ENCODE measurements around the gene SLK. TPM values are rescaled to one million over a fixed set of nuclear protein-coding genes. Genes with fewer than 3 reads are reported as not detected.

The SLK gene
- total and polyA plus RNA-seq, 2 of the 13 experiments (the other 11 are each of a cell fraction or from before 2014, with no cell fraction given) = 3.4 to 22.8 TPM

- no peak for TF ChIP-seq PRDM10 (CRISPR knock-in tag; IDR thresholded peaks at IDR 0.05; ENCODE audit: low read depth)
- no peak for TF ChIP-seq ZBTB42 (CRISPR knock-in tag; IDR thresholded peaks at IDR 0.05)
- TF ChIP-seq, protein P1, sequence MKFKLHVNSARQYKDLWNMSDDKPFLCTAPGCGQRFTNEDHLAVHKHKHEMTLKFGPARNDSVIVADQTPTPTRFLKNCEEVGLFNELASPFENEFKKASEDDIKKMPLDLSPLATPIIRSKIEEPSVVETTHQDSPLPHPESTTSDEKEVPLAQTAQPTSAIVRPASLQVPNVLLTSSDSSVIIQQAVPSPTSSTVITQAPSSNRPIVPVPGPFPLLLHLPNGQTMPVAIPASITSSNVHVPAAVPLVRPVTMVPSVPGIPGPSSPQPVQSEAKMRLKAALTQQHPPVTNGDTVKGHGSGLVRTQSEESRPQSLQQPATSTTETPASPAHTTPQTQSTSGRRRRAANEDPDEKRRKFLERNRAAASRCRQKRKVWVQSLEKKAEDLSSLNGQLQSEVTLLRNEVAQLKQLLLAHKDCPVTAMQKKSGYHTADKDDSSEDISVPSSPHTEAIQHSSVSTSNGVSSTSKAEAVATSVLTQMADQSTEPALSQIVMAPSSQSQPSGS (CRISPR knock-in tag; IDR thresholded peaks at IDR 0.05) = 0 out of 2 replicates have a peak, but pooled peaks have one; percentile 15
- TF ChIP-seq DNMT1 (CRISPR knock-in tag; IDR thresholded peaks at IDR 0.05) = peak; percentile 62; the same call in 1 of the 2 replicates
- 0 out of 2 replicates have a peak, but pooled peaks have one; percentile 82 for TF ChIP-seq ZNF546 (CRISPR knock-in tag; conservative IDR thresholded peaks at IDR 0.05)
- 0 out of 2 replicates have a peak, but pooled peaks have one; percentile 36 for TF ChIP-seq WIZ (CRISPR knock-in tag; IDR thresholded peaks at IDR 0.05)
- TF ChIP-seq, protein P2, sequence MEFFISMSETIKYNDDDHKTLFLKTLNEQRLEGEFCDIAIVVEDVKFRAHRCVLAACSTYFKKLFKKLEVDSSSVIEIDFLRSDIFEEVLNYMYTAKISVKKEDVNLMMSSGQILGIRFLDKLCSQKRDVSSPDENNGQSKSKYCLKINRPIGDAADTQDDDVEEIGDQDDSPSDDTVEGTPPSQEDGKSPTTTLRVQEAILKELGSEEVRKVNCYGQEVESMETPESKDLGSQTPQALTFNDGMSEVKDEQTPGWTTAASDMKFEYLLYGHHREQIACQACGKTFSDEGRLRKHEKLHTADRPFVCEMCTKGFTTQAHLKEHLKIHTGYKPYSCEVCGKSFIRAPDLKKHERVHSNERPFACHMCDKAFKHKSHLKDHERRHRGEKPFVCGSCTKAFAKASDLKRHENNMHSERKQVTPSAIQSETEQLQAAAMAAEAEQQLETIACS (CRISPR knock-in tag; IDR thresholded peaks at IDR 0.05) = peak; percentile 97
- TF ChIP-seq, protein P3, sequence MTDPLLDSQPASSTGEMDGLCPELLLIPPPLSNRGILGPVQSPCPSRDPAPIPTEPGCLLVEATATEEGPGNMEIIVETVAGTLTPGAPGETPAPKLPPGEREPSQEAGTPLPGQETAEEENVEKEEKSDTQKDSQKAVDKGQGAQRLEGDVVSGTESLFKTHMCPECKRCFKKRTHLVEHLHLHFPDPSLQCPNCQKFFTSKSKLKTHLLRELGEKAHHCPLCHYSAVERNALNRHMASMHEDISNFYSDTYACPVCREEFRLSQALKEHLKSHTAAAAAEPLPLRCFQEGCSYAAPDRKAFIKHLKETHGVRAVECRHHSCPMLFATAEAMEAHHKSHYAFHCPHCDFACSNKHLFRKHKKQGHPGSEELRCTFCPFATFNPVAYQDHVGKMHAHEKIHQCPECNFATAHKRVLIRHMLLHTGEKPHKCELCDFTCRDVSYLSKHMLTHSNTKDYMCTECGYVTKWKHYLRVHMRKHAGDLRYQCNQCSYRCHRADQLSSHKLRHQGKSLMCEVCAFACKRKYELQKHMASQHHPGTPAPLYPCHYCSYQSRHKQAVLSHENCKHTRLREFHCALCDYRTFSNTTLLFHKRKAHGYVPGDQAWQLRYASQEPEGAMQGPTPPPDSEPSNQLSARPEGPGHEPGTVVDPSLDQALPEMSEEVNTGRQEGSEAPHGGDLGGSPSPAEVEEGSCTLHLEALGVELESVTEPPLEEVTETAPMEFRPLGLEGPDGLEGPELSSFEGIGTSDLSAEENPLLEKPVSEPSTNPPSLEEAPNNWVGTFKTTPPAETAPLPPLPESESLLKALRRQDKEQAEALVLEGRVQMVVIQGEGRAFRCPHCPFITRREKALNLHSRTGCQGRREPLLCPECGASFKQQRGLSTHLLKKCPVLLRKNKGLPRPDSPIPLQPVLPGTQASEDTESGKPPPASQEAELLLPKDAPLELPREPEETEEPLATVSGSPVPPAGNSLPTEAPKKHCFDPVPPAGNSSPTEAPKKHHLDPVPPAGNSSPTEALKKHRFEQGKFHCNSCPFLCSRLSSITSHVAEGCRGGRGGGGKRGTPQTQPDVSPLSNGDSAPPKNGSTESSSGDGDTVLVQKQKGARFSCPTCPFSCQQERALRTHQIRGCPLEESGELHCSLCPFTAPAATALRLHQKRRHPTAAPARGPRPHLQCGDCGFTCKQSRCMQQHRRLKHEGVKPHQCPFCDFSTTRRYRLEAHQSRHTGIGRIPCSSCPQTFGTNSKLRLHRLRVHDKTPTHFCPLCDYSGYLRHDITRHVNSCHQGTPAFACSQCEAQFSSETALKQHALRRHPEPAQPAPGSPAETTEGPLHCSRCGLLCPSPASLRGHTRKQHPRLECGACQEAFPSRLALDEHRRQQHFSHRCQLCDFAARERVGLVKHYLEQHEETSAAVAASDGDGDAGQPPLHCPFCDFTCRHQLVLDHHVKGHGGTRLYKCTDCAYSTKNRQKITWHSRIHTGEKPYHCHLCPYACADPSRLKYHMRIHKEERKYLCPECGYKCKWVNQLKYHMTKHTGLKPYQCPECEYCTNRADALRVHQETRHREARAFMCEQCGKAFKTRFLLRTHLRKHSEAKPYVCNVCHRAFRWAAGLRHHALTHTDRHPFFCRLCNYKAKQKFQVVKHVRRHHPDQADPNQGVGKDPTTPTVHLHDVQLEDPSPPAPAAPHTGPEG (CRISPR knock-in tag; IDR thresholded peaks at IDR 0.05) = peak; percentile 46; the same call in 1 of the 2 replicates
- TF ChIP-seq PATZ1 (CRISPR knock-in tag; IDR thresholded peaks at IDR 0.05) = peak; percentile 39; the same call in 1 of the 2 replicates
- TF ChIP-seq ASH2L (IDR thresholded peaks at IDR 0.05; ENCODE audit: insufficient read length, low read depth, low read length) = peak; percentile 61
- peak; percentile 55; the same call in 1 of the 2 replicates for TF ChIP-seq SRY (CRISPR knock-in tag; IDR thresholded peaks at IDR 0.05)
- TF ChIP-seq NFIC (IDR thresholded peaks at IDR 0.05; ENCODE audit: low read length) = no peak
- peak; percentile 12; the same call in 1 of the 2 replicates for TF ChIP-seq FOXK1 (CRISPR knock-in tag; IDR thresholded peaks at IDR 0.05; ENCODE audit: borderline replicate concordance, low read depth)
Measured at GRCh38 chr10:103966671-103967447, at the start of gene SLK (continued).

Measured in HepG2 (cell line).